GM12891 (cell line): ENCODE results near the gene LRRN4CL.
"Not testable (repeated sequence)": the region's sequence is repeated elsewhere in the genome, so short reads cannot be mapped to it uniquely, and the experiment has no call there.

ENCODE experiments used
- POLR2A ChIP-seq: IDR thresholded peaks from 2 replicates; pipeline ENCODE4 v1.6.1; 2011; ENCODE audit warnings: low read depth, low read length, control low read depth
- POLR2AphosphoS5 ChIP-seq: IDR thresholded peaks from 2 replicates; pipeline ENCODE4 v1.6.1; 2011; ENCODE audit warnings: low read depth, low read length, control low read depth
- SPI1 ChIP-seq: IDR thresholded peaks from 2 replicates; pipeline ENCODE4 v1.6.1; 2011; ENCODE audit warnings: low read depth, low read length, control low read depth
- TAF1 ChIP-seq: IDR thresholded peaks from 2 replicates; pipeline ENCODE4 v1.6.1; 2011; ENCODE audit warnings: low read depth, low read length, control low read depth

GRCh38 chr11:62693624-62694023 lies 4.3 kb upstream of the LRRN4CL start:
- not testable (repeated sequence) for TF ChIP-seq POLR2A, TAF1, POLR2AphosphoS5, SPI1
